GM18907 (cell line): Measurements from ENCODE around the gene EEF1E1.

ENCODE experiments used
- ATAC-seq: cut with Tn5 transposase; IDR thresholded peaks from one replicate; pipeline ENCODE4 v1.9.1; 2021; ENCODE audit warnings: mild to moderate bottlenecking, moderate library complexity; ENCODE audit not compliant: unreplicated experiment

Gene EEF1E1

DNA sequence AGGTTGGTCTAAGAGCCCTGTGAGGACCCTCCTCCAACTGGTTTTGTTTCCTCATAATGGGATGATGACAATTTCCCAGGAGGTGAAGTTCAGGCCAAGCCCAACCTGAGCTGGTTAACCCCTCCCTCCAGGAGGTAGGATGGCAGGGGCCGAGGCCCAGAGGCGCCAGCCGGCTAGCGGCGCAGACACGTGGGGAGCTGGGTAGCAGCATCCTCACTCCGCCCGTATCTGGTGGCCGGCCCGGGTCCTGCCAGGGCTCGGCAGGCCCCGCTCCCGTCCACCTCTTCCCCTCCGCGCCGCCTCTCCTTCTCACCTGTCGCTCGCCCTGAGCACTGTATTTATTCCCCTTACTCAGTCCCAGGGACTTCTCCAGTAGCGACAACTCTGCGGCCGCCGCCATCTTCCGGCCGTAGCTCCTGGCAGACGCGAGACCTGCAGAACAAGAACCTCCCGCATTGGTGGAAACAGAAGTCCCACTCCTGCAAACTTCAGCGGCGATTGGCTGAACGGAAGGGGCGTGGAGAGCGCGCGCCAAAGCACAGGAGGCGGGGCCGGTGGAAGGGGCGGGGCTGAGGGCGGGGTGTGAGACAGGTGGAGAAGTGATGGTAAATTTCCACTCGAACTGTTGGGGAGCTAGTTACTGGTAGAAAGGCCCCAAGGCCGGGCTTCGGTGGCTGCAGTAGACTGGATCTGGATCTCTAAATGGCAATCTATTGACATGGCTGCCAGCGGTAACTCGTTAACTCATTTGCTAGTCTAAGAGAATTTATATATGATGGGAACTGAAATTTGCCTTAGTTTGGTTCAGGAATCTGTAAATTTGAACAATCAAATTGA lies at the start of gene EEF1E1:
Gene EEF1E1 (minus strand): TSS at position 427 of the 837 bp plus-strand sequence. CDS start 27 bp downstream, at position 400.
- ATAC-seq, result peak; percentile 100

DNA sequence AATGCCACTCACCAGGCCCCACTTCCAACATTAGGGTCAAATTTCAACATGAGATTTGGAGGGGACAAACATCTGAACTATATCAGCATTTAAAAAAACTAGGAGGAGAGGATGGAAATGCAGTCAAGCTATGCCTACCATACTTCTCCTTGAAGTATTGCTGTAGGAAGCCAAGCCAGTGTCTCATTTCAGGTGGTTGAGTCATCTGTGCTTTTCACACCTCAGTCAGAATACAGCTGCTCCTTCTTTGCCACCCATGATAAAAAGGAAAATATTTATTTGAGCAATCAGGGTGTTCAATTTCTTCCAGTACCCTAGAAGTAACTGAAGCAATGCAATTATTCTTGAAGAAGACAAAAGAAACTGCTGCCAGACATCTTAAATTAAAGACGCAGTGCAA lies 47.0 kb upstream of the EEF1E1 start:
- no peak for ATAC-seq

DNA sequence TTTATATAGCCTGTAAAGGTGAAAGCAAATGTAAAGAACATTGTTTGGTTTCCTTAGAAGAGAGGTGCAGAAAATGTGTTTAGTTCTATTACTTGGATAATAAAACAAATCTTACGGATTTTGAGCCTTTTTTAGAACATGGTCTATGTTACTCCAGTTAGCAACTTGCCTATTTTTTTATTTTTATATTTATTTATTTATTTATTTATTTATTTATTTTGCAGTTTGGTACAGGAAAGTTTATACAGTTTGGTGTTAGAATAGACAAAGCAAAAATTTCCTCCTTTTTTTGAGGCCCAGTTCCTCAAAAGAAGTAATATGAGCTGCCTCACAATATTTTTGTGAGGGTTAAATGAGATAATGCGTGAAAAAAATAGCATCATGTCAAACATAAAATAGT lies 41.6 kb upstream of the EEF1E1 start:
- no peak for ATAC-seq

DNA sequence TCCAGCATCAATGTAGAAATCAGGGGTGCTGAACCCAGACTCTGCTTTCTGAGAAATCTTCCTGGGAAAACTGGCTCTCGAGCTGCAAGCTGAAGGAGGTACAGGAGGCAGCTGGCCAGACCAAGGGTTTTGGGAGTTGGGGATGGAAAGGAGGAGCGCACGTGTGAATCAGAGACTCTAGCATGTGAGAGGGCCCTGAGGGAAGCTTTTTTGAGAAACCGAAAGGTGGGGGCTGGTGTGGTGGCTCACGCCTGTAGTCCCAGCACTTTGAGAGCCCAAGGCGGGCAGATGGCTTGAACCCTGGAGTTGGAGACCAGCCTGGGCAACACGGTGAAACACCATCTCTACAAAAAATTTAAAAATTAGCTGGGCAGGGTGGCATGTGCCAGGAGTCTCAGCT lies 37.1 kb upstream of the EEF1E1 start:
- ATAC-seq, result no peak

DNA sequence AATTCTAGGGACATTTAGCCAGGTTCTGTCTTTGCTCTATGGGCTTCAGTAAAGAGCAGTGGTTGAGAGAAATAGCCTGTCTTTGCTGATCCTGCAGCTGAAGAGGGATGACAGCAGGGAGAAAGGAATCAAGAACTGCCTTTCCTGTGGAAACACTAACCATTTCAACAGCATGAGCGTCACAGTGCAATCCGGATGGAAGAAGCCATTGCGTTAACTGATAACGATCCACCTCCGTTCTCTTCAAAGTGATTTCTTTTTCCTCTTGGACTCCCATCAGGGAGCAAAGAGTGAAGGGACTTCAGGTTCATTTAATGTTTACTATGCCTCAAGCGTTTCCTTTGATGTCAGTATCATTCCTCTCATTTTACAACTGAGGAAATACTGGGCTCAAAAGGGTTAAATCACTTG lies 35.2 kb upstream of the EEF1E1 start:
- ATAC-seq, result no peak

DNA sequence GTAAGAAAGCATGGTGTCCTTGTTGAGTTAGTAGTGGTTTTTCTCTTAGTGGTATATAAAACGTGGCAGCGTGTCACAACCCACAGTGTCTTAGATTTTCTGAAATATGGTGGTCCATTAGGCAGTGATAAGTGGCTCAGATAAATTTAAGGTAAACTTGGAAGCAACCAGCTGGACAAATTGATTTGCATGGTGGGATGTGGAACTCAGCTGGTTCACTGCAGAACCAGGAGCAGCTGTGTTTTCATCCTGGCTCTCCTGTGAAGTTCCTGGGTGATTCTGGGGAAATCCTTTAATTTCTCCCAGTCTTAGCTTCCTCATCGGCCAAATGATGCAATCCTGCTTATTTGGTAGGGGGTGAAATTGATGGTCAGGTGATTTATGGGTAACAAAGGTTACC lies 32.9 kb upstream of the EEF1E1 start:
- ATAC-seq, result no peak

DNA sequence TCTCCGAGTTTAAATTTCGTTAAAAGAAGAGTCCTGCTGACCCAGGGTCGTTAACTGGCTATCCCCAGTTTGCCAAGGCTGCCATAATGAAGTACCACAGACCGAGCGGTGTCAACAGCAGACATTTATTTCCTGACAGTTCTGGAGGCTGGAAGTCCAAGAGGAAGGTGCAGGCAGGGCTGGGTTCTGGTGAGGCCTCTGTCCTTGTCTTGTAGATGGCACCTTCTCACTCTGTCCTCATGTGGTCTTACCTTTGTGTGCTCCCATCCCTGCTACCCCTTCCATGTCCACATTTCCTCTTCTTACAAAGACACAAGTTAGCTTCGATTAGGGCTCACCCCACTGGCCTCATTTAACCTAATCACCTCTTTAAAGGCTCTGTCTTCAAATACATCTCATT lies 29.8 kb upstream of the EEF1E1 start:
- ATAC-seq, result no peak

DNA sequence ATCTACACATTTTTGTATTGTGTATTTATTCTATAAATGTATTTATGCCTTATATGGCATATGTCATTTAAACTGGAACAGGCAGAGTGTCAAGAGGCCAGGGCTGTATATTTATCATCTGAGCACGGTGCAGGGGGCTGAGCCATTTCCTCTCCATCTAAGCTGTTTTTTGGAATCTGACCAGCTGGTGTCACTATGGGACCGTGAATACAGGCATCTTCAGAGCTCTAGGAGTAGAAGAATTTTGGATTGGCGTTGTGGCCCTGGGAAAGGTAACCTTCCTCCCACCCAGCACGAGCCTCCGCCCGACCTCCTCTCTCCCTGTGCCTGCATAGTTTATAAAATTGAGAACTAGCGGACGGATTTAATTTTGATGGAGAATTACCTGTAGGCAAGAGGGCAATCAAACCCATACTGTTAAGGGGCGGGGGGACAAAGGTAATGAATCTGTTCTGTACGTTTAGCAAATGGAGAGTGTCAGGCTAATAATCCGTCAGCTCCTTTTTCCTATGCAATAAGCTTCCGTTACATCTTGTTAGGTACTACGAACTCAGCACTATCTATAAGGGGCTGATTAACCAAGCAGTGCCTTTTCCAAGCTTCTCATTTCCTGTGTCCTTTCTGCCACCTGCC lies 29.0 kb upstream of the EEF1E1 start:
- ATAC-seq, result peak; percentile 74

DNA sequence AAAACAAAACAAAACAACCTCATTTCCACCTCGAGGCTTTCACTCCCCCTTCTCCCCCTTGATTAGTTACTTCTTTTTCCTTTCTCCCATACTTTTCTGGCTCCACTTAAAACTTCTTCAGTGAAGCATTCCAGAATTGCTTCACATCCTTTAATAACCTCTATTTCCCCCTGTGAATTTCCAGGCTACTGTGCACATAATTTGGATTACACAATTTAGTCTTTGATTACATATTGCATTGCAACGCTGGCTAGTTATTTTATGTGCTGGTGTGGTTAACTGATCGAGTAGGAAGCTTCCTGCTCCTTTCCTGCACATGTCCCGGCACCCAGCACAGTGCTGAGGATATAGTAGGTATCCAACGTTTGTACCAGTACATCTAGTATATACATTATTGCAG lies 28.1 kb upstream of the EEF1E1 start:
- ATAC-seq, result no peak

DNA sequence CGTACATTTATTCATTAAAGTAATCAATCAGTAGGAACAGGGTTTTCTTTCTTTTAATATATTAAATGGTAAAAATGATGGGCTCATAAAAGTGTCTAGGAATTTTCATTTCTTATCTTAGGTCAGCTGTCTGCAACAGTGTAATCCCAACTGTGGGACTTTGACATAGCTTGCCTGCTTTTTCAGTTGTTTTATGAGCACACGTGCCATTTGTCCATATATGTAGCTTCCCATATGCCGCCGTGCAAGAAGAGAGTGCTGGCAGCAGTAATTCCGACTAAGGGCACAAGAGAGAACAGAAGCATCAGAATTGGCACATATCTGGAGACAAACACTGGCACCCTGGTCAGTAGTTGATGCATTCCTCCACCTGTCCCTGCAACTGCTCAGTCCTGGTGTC lies 20.9 kb upstream of the EEF1E1 start:
- ATAC-seq, result no peak

DNA sequence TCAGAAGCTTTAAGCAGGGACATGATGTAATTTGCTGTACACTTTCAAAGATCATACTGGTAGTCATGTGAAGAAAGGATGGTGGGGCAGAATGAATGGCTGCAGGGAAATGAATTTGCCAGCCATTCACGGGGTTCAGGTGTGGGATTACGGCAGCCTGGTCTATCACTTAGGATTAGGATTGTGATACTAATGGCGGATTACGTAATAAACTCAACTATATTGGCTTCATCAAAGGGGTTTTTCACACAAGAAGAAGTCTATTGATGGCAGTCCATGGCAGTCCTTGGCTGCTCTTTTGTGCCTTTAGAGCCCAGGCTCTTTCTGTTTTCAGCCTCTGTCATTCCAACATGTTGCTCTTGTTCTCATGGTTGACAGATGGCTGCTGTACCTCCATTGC lies 12.6 kb upstream of the EEF1E1 start:
- no peak for ATAC-seq

DNA sequence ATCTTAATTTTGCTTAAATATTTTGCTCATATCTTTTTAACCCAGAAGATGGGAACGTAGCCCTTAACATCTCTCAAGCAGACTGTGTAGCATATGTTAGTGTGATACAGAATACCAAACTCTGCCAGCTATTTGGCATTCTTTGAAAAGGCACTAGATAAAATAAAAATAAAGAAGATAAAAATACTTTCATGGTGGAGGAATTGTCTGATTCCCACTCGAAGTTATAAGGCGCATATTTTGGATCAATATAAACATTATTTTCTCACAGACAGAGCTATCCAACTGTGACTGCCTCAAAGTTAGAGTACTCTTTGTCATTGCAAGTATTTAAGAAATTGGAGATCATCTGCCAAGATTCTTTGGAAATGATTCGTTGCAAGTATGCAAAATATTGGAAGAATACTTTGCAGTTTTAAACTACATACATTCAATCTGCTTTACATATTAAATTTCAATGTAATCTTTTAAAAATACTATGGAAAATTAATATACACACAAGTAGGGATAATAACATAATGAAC lies 10.8 kb upstream of the EEF1E1 start:
- ATAC-seq, result no peak

DNA sequence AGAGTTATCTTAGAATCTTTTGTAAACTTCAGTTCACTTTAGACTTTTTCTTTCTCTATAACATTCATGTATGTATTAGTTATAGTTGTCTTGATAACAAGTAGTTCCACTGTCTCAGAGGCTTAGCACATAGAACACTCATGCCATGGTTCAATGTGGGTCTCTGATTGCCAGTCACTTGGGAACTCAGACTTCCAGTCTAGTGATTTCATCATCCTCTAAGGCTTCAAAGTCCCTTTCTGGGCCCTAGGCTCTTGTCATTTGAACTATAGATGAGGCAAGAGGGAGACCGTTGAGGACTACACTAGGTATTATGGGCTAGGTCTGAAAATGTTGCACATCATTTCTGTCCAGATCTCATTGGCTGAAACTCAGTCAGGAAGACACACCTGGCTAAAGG lies 8.4 kb upstream of the EEF1E1 start:
- ATAC-seq, result no peak

DNA sequence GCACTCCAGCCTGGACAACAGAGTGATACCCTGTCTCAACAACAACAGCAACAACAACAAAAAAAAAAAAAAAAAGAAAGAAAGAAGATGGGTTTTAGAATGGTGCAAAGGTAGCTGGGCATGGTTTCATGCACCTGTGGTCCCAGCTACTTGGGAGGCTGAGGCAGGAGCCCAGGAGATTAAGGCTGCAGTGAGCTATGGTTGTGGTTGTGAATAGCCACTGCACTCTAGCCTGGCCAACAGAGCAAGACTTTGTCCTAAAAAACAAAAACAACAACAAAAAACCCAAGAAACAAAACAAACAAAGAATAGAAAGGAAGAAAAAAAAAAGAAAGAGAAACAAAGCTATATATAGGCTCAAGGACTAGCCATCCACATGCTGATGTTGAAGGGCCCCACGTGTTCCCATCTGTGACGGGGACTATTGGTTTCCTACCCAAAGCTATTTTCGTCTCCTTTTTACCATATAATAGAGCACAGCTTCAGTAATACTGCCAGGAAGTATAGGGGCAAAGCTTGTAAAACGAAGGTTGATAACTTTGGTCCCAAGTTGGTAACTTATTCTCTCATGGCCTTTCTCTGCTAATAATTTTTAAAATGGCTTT lies 7.9 kb upstream of the EEF1E1 start:
- no peak for ATAC-seq

DNA sequence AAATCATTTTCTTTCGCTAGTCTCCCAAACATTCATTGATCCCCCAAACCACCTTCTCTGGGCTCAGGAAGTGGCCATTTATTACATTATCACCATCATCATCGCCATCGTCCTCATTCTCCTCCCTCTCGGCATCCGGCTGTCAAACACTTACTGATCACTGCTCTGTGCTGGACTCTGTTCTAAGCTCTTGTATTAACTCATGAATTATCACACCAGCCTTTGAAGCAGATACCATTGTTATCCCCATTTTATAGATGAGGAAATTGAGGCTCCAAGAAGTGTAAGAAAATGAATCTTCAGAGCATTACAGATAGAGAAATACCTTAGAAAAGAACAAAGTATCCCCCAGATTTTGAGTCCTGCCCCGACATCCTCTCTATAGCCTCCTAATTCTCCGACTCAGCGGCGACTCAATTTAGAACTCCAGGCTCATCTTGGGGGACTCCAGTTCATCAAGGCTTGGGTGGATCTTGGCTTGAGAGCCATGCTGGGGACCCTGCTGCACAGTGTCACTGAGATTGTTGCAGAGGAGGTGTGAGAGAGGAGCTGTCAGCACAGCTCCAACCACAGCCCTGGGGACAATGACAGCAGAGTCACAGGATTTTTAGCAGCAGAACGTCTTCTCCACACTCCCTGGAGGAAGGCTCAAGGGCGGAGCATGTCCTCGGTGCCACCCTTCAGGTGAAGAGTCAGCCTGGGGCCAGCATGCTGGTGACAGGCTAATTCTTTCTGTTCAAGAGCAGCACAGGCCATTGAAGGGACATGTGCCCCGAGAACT lies 6.6 kb upstream of the EEF1E1 start:
- ATAC-seq, result no peak

DNA sequence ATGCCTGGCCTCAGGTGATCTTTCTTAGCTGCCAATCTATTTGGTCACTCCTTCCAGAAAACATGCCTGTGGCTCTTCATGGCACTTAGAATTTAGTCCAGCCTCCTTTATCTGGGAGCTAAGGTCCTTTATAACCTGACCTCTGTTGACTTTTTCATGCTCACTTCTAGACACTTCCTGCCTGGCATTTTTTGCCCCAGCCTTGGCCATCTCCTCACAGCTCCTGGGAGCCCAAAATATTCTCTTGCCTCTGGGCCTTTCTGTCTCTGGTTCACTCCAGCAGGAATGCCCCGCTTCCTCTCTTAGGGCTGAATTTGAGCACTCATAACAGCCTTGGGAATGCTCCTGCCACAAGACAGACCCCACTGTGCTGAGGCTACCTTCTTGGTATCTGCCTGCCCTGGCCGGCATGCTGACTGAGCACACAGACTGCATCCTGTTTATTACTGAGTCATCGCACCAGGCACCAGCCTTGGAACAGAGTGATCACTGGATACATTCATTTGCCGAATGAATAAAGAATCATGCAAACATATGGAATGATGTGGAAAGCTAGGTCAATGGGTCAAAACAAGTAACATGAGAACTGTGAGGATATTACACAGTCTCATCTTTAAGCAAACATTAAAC lies 5.8 kb upstream of the EEF1E1 start:
- ATAC-seq, result no peak

DNA sequence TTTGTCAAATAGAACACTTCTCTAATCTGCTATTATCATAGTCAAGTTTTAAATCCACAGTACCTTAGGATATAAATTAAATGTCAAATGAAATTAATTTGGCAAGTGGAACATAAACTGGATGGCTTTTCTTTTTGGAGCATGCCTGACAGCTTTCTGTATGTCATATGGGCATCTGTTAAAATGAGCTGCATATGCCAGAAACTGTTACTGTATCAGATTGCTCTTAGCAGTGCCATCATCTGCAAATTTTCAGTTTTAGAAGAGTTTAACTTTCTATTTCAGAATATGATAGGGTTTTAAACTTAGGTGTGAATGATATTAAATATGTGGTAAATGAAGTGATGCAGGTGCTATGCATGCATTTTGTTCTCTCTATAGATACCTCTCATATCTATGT lies 3.4 kb upstream of the EEF1E1 start:
- no peak for ATAC-seq

DNA sequence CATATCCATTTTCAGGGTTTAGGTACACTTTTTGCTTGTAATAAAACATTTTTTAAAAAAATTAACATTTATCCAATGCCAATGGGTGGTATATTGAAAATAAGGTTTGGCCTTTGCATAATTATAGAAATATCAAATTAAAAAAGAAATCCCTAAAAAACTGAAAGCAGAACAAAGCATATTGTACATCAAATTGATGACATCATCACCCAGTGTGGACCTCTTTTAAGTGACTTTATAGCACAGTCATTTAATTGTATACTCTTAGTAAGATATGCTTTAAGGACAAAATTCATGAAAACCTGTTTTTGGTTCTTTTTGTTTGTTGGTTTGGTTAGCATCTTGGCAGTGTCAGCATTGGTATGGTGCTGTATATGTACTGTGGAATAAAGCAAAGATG lies 1.4 kb upstream of the EEF1E1 start:
- ATAC-seq, result no peak

DNA sequence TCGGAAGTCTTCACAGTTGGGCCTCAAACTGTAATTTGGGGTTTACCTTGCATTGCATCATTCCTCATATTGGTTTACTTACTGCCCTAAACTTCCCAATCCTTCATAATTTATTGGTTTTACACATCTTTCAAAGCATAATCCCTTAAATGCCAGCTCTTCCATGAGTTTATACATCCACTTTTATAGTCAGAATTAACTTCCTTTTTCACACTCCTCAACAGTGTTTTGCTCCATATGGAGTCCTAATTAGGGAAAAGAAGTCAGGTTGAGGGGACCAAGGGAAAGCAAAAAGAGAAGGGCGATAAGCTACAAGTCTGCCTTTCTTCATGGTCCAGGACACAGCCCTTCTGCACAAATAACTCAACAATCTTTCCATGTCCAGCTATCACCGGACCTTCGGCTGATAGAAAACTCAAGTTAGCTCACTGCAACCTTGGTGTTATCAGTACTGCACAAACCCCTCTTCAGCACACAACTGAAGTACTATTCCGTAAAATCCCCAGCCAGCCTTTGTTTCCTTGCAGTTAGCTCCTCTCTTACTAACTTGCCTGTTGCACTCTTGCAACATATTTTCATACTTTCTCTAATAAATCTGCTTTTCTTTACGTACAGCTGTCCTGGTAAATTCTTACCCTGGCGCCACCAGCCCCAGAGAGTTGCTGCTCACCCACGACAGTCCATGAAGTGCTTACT lies 2.0 kb downstream of the EEF1E1 start:
- no peak for ATAC-seq

DNA sequence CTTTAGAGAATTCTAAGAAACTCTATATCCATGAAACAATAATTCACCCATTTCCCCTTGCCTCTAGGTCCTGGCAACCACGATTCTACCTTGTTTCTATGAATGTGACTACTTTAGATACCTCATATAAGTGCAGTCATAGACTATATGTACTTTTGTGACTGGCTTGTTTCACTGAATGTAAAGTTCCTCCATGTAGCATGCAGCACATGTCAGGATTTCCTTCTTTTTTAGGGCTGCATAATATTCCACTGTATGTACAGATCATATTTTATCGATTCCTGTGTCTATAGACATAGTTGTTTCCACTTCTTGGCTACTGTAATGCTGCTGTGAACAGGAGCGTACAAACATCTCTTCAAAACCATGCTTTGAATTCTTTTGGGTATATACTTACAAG lies 11.7 kb downstream of the EEF1E1 start:
- no peak for ATAC-seq
